Measurements from ENCODE around the gene ZSWIM5. TPM values are rescaled to one million over a fixed set of nuclear protein-coding genes. Genes with fewer than 3 reads are reported as not detected.

Gene ZSWIM5
- total and polyA plus RNA-seq, 9 of the 15 experiments (the other 6 are each of a cell fraction or from before 2014, with no cell fraction given), result under 0.01 to 0.07 (median 0.03) TPM; not detected in 3

GRCh38 chr1:45215485-45216199 is 9.2 kb upstream of the ZSWIM5 start:
- ChIA-PET POLR2A (interaction anchor here (1.5 to 1.6 kb wide), 2 partner anchors 10 to 57 kb away, joined by 3 read pairs; no protein-coding TSS in a partner anchor), CTCF (ENCODE audit: low intra/inter-chr PET ratio) (no interaction called here)
- H3K9me3 ChIP-seq (replicated peaks; ENCODE audit: control insufficient read depth, insufficient read depth, low read depth, low read length), result no peaks in the 10 kb centered on the region
- H3K27ac ChIP-seq (ENCODE audit: extremely low read depth, low read depth, low read length), result no peak overlapping the region
- H2AFZ ChIP-seq (ENCODE audit: low read depth, low read length), result no peak overlapping the region
- no peak for FAIRE-seq
- H4K20me1 ChIP-seq (replicated peaks; ENCODE audit: control insufficient read depth, insufficient read depth, low read length), result no peaks in the 10 kb centered on the region
- ATAC-seq, result no peak
- intact Hi-C loops (cut with micrococcal nuclease), result no loop called here
- DNase-seq (ENCODE audit: extremely low read depth in 1 of 4, low spot score in 3 of 4), result no peak
- no peak overlapping the region for H3K9ac ChIP-seq (ENCODE audit: insufficient read depth in 1 of 2, low read depth in 2 of 2, low read length in 2 of 2)
- BruUV-seq (replicated peaks), result no TSS peak
- no peaks in the 10 kb centered on the region for H3K79me2 ChIP-seq (ENCODE audit: control insufficient read depth, insufficient read depth, low read length)
- WGBS (ENCODE audit: insufficient coverage, low coverage, missing lambda C conversion rate), result 3% methylated on average over 3 of the region's 3 CpGs
- no peaks in the 10 kb centered on the region for H3K4me1 ChIP-seq (replicated peaks in 1 of 2; ENCODE audit: control insufficient read depth in 2 of 2, insufficient read depth in 2 of 2, low read length in 2 of 2)
- H3K9me1 ChIP-seq (ENCODE audit: control insufficient read depth, insufficient read depth, low read length), result no peaks in the 10 kb centered on the region
- no peak overlapping the region for H3K4me3 ChIP-seq
- no peaks in the 10 kb centered on the region for H3K36me3 ChIP-seq (ENCODE audit: control insufficient read depth, insufficient read depth, low read length)
- H3K27me3 ChIP-seq (ENCODE audit: control insufficient read depth in 2 of 2, insufficient read depth in 2 of 2, low read length in 2 of 2), result peaks cover 26 to 31% of the 10 kb centered on the region in 2 experiments; a peak in 4 of 5 replicates
- TF ChIP-seq ZNF134 (CRISPR knock-in tag; conservative IDR thresholded peaks at IDR 0.05) (peak; percentile 65; the same call in 1 of the 2 replicates), ESRRA (IDR thresholded peaks at IDR 0.05; ENCODE audit: borderline replicate concordance, low read depth) (no peak)
- H3K4me2 ChIP-seq (ENCODE audit: insufficient read depth, low read length), result no peak overlapping the region
- in situ Hi-C loops (cut with MboI), result no loop called here

- no peak for FAIRE-seq
- in situ Hi-C loops (cut with MboI), result no loop called here
- no peak overlapping the region for H3K4me2 ChIP-seq (ENCODE audit: insufficient read depth, low read length)
- no peak for TF ChIP-seq CBX2 (IDR thresholded peaks at IDR 0.05; ENCODE audit: insufficient read depth, low read length, poor library complexity, severe bottlenecking)
- no peak for TF ChIP-seq HMG20A (CRISPR knock-in tag; conservative IDR thresholded peaks at IDR 0.05)
- no peak for TF ChIP-seq DMBX1 (CRISPR knock-in tag; IDR thresholded peaks at IDR 0.05; ENCODE audit: borderline replicate concordance)
- TF ChIP-seq ZBTB7A (IDR thresholded peaks at IDR 0.05; ENCODE audit: borderline replicate concordance, control insufficient read depth, low read depth, low read length), result no peak
- no peak for TF ChIP-seq NCOA2 (IDR thresholded peaks at IDR 0.05; ENCODE audit: partially characterized antibody in 2 of 2)
- TF ChIP-seq NFIC (IDR thresholded peaks at IDR 0.05), result no peak
- TF ChIP-seq IRF9 (tag; IDR thresholded peaks at IDR 0.05), result no peak
Observed at GRCh38 chr1:45213892-45214291, 7.5 kb upstream of the ZSWIM5 start.

More at GRCh38 chr1:45213892-45214291, 7.5 kb upstream of the ZSWIM5 start:
- ATAC-seq, result no peak
- Histone ChIP-seq H3K36me3 (ENCODE audit: control insufficient read depth, insufficient read depth, low read length) (no peaks in the 10 kb centered on the region), H3K9me3 (replicated peaks; ENCODE audit: control insufficient read depth, insufficient read depth, low read depth, low read length) (no peaks in the 10 kb centered on the region), H3K4me1 (replicated peaks in 1 of 2; ENCODE audit: control insufficient read depth in 2 of 2, insufficient read depth in 2 of 2, low read length in 2 of 2) (no peaks in the 10 kb centered on the region), H2AFZ (ENCODE audit: low read depth, low read length) (no peak overlapping the region), H3K9ac (ENCODE audit: insufficient read depth in 1 of 2, low read depth in 2 of 2, low read length in 2 of 2) (no peak overlapping the region), H3K9me1 (ENCODE audit: control insufficient read depth, insufficient read depth, low read length) (no peaks in the 10 kb centered on the region), H3K27ac (ENCODE audit: extremely low read depth, low read depth, low read length) (no peak overlapping the region), H3K27me3 (ENCODE audit: control insufficient read depth in 2 of 2, insufficient read depth in 2 of 2, low read length in 2 of 2) (peaks cover 24 to 26% of the 10 kb centered on the region in 2 experiments; a peak in 4 of 5 replicates), H4K20me1 (replicated peaks; ENCODE audit: control insufficient read depth, insufficient read depth, low read length) (no peaks in the 10 kb centered on the region), H3K79me2 (ENCODE audit: control insufficient read depth, insufficient read depth, low read length) (no peaks in the 10 kb centered on the region), H3K4me3 (no peak overlapping the region)
- DNase-seq (ENCODE audit: extremely low read depth in 1 of 4, low spot score in 3 of 4), result no peak
- 5% methylated on average over 1 of the region's 1 CpG for WGBS (ENCODE audit: insufficient coverage, low coverage, missing lambda C conversion rate)
- no TSS peak for BruUV-seq (replicated peaks)
- ChIA-PET CTCF (ENCODE audit: low intra/inter-chr PET ratio) (no interaction called here), POLR2A (interaction anchor here (0.6 kb wide), 1 partner anchor 394 kb away, joined by 3 read pairs; no protein-coding TSS in a partner anchor)
- intact Hi-C loops (cut with micrococcal nuclease), result loop anchor here (5.0 kb wide), 1 partner anchor 78 kb away; no protein-coding TSS in a partner anchor
